K562 (cell line): ENCODE data around the gene ST3GAL3. TPM values are rescaled to one million over a fixed set of nuclear protein-coding genes. Genes with fewer than 3 reads are reported as not detected.

Experiments used
- ARID2 ChIP-seq: fragments of 450-650 bp; IDR thresholded peaks from 2 replicates; pipeline ENCODE4 v1.6.1; 2017; ENCODE audit warnings: antibody characterized with exemption, mild to moderate bottlenecking
- CBFA2T2 ChIP-seq: fragments of 450-650 bp; conservative IDR thresholded peaks from 2 replicates; pipeline ENCODE4 v1.6.1; 2017; ENCODE audit warnings: mild to moderate bottlenecking
- CBFA2T3 ChIP-seq: fragments of 450-650 bp; IDR thresholded peaks from 2 replicates; pipeline ENCODE4 v1.6.1; 2017
- CBFB ChIP-seq: sonication (generic); formaldehyde crosslinking; IDR thresholded peaks from 2 replicates; pipeline ENCODE4 v1.4.0; 2020; ENCODE audit warnings: mild to moderate bottlenecking, missing genetic modification reagents
- FOXA1 ChIP-seq: fragments of 450-650 bp; IDR thresholded peaks from 2 replicates; pipeline ENCODE4 v1.6.1; 2016; ENCODE audit warnings: mild to moderate bottlenecking, borderline replicate concordance
- GATAD2A ChIP-seq: fragments of 450-650 bp; IDR thresholded peaks from 2 replicates; pipeline ENCODE4 v1.6.1; 2017
- GTF2B ChIP-seq: IDR thresholded peaks from 2 replicates; pipeline ENCODE4 v1.6.1; 2011; ENCODE audit not compliant: insufficient read length; ENCODE audit errors: extremely low read depth
- KHSRP ChIP-seq: fragments of 450-650 bp; IDR thresholded peaks from 2 replicates; pipeline ENCODE4 v1.6.1; 2017
- MAFG ChIP-seq: fragments of 450-650 bp; conservative IDR thresholded peaks from 2 replicates; pipeline ENCODE4 v1.6.1; 2016; ENCODE audit warnings: missing genetic modification characterization, missing compliant biosample characterization
- MCM7 ChIP-seq, 2 experiments: fragments of 450-650 bp; IDR thresholded peaks; 2 replicates each; pipeline ENCODE4 v1.6.1; 2016 to 2018
- MEF2D ChIP-seq: conservative IDR thresholded peaks from 2 replicates; pipeline ENCODE4 v1.6.1; 2016; ENCODE audit warnings: low read depth, missing genetic modification characterization, missing compliant biosample characterization
- NCOA6 ChIP-seq: fragments of 450-650 bp; IDR thresholded peaks from 2 replicates; pipeline ENCODE4 v1.6.1; 2017; ENCODE audit warnings: mild to moderate bottlenecking
- NEUROD1 ChIP-seq: fragments of 150-350 bp; IDR thresholded peaks from 2 replicates; pipeline ENCODE4 v1.6.1; 2014; ENCODE audit warnings: borderline replicate concordance, low read length, low read depth; ENCODE audit not compliant: partially characterized antibody
- NFATC3 ChIP-seq: fragments of 450-650 bp; IDR thresholded peaks from 2 replicates; pipeline ENCODE4 v1.6.1; 2017; ENCODE audit warnings: mild to moderate bottlenecking
- NRF1 ChIP-seq, 2 experiments: fragments of 450-650 bp; IDR thresholded peaks in 1 of 2; conservative IDR thresholded peaks in 1 of 2; 2 replicates each; pipeline ENCODE4 v1.6.1; 2014; ENCODE audit warnings: mild to moderate bottlenecking in 2 of 2
- RBBP5 ChIP-seq: fragments of 200-600 bp; sonication (generic); IDR thresholded peaks from 2 replicates; pipeline ENCODE4 v1.6.1; 2012; ENCODE audit warnings: borderline replicate concordance, mild to moderate bottlenecking, low read length, control low read depth, inconsistent platforms; ENCODE audit not compliant: insufficient read depth, poor library complexity, severe bottlenecking
- THRAP3 ChIP-seq: fragments of 450-650 bp; IDR thresholded peaks from 2 replicates; pipeline ENCODE4 v1.6.1; 2016; ENCODE audit warnings: mild to moderate bottlenecking, inconsistent platforms, borderline replicate concordance
- TSC22D4 ChIP-seq: fragments of 450-650 bp; IDR thresholded peaks from 2 replicates; pipeline ENCODE4 v1.6.1; 2016; ENCODE audit warnings: missing genetic modification characterization, missing biosample characterization, control low read depth
- YY1 ChIP-seq, 3 experiments: IDR thresholded peaks; 2 replicates each; pipeline ENCODE4 v1.6.1; 2011; ENCODE audit warnings: low read length in 2 of 3, mild to moderate bottlenecking in 2 of 3, moderate library complexity in 2 of 3, borderline replicate concordance in 1 of 3, control low read depth in 1 of 3, low read depth in 1 of 3; ENCODE audit not compliant: insufficient read depth in 3 of 3, insufficient replicate concordance in 2 of 3, control insufficient read depth in 1 of 3, insufficient read length in 1 of 3; ENCODE audit errors: extremely low read depth in 1 of 3
- ZBTB8A ChIP-seq: fragments of 450-650 bp; IDR thresholded peaks from 2 replicates; pipeline ENCODE4 v1.6.1; 2018; ENCODE audit warnings: mild to moderate bottlenecking, moderate library complexity; ENCODE audit not compliant: partially characterized antibody
- ZFP1 ChIP-seq: fragments of 450-650 bp; formaldehyde crosslinking; IDR thresholded peaks from 2 replicates; pipeline ENCODE4 v1.4.0; 2020; ENCODE audit warnings: mild to moderate bottlenecking, mixed read lengths
- ZNF124 ChIP-seq: sonication (generic); formaldehyde crosslinking; IDR thresholded peaks from 2 replicates; pipeline ENCODE4 v1.8.1; 2022; ENCODE audit warnings: missing genetic modification reagents
- ZNF197 ChIP-seq: fragments of 200-800 bp; sonication (Bioruptor generic); IDR thresholded peaks from 2 replicates; pipeline ENCODE4 v1.6.1; 2016; ENCODE audit warnings: low read depth, missing genetic modification characterization, missing compliant biosample characterization
- ZNF445 ChIP-seq: fragments of 250-450 bp; sonication (Bioruptor Pico); IDR thresholded peaks from 2 replicates; pipeline ENCODE4 v1.4.0; 2020; ENCODE audit warnings: low read depth, mild to moderate bottlenecking, moderate library complexity
- polyA plus RNA-seq, 8 experiments: library from polyadenylated mRNA; depleted of rRNA in 4 of 8; stranded (reverse) in 5 of 8; unstranded in 3 of 8; fragments of >200 nt; fragmentation: Nextera tagmentation in 2 of 8; fragmentation: Illumina TruSeq in 1 of 8; extraction: Ambion mirVana in 2 of 8; extraction: Trizol in 1 of 8; gene quantifications; 2 replicates each; pipeline versions ENCODE4 v1.2.1 to v1.2.3, GENCODE V29; 2011 to 2014; ENCODE audit warnings: inconsistent platforms in 1 of 8, missing spikeins in 1 of 8
- total RNA-seq, 7 experiments: library from RNA; depleted of rRNA in 6 of 7; stranded (reverse); fragments of >200 nt in 6 of 7; fragmentation: Illumina TruSeq in 2 of 7; extraction: Trizol in 2 of 7; gene quantifications; 2 replicates each; pipeline versions ENCODE4 v1.2.1 to v1.2.3, GENCODE V29; 2011 to 2021; ENCODE audit warnings: low replicate concordance in 1 of 7
- TF ChIP-seq, protein P1 (sequence below): sonication (generic); formaldehyde crosslinking; IDR thresholded peaks from 2 replicates; pipeline ENCODE4 v1.8.0; 2022; ENCODE audit warnings: mild to moderate bottlenecking, missing genetic modification reagents
- TF ChIP-seq, protein P2 (sequence below), 2 experiments: IDR thresholded peaks; 2 replicates each; pipeline ENCODE4 v1.6.1; 2012; ENCODE audit warnings: improper control_type of control experiment in 2 of 2, low read depth in 2 of 2, low read length in 2 of 2, borderline replicate concordance in 1 of 2

ST3GAL3 gene
- total and polyA plus RNA-seq, 9 of the 15 experiments (the other 6 are each of a cell fraction or from before 2014, with no cell fraction given): 1.2 to 18.9 (median 11.0) TPM

- no peak for TF ChIP-seq MAFG (tag)
- TF ChIP-seq FOXA1: no peak
- peak; percentile 80 for TF ChIP-seq NEUROD1
- TF ChIP-seq RBBP5: peak; percentile 99
- no peak for TF ChIP-seq ARID2
- TF ChIP-seq CBFB (CRISPR knock-in tag): 0 out of 2 replicates have a peak, but pooled peaks have one; percentile 54
- TF ChIP-seq YY1 (IDR thresholded peaks at IDR 0.05; ENCODE audit: borderline replicate concordance in 1 of 3, control insufficient read depth in 1 of 3, extremely low read depth in 1 of 3, insufficient read depth in 3 of 3, insufficient read length in 1 of 3, insufficient replicate concordance in 2 of 3, low read depth in 1 of 3, low read length in 2 of 3): peak; percentile 94 to 99 (median 98)
- no peak for TF ChIP-seq KHSRP
- no peak for TF ChIP-seq CBFA2T3
- TF ChIP-seq ZBTB8A: no peak
- no peak for TF ChIP-seq ZFP1
- TF ChIP-seq, protein P1, sequence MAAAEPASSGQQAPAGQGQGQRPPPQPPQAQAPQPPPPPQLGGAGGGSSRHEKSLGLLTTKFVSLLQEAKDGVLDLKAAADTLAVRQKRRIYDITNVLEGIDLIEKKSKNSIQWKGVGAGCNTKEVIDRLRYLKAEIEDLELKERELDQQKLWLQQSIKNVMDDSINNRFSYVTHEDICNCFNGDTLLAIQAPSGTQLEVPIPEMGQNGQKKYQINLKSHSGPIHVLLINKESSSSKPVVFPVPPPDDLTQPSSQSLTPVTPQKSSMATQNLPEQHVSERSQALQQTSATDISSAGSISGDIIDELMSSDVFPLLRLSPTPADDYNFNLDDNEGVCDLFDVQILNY (CRISPR knock-in tag): no peak; the same call in none of the 2 replicates
- no peak for TF ChIP-seq THRAP3
- no peak for TF ChIP-seq MEF2D (tag)
- no peak for TF ChIP-seq NFATC3
- peak; percentile 78 for TF ChIP-seq GATAD2A
- TF ChIP-seq TSC22D4 (tag): no peak
- TF ChIP-seq ZNF445: no peak
- no peak for TF ChIP-seq ZNF197 (CRISPR knock-in tag)
- TF ChIP-seq ZNF124 (CRISPR knock-in tag): no peak
- no peak for TF ChIP-seq CBFA2T2
- no peak for TF ChIP-seq NCOA6
- TF ChIP-seq GTF2B: no peak
- TF ChIP-seq, protein P2, sequence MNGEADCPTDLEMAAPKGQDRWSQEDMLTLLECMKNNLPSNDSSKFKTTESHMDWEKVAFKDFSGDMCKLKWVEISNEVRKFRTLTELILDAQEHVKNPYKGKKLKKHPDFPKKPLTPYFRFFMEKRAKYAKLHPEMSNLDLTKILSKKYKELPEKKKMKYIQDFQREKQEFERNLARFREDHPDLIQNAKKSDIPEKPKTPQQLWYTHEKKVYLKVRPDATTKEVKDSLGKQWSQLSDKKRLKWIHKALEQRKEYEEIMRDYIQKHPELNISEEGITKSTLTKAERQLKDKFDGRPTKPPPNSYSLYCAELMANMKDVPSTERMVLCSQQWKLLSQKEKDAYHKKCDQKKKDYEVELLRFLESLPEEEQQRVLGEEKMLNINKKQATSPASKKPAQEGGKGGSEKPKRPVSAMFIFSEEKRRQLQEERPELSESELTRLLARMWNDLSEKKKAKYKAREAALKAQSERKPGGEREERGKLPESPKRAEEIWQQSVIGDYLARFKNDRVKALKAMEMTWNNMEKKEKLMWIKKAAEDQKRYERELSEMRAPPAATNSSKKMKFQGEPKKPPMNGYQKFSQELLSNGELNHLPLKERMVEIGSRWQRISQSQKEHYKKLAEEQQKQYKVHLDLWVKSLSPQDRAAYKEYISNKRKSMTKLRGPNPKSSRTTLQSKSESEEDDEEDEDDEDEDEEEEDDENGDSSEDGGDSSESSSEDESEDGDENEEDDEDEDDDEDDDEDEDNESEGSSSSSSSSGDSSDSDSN (IDR thresholded peaks at IDR 0.05; ENCODE audit: borderline replicate concordance in 1 of 2, low read depth in 2 of 2, low read length in 2 of 2): peak in 1 of 2 experiments; percentile 34; a peak in 1 of 4 replicates
- TF ChIP-seq MCM7 (IDR thresholded peaks at IDR 0.05): no peak
- TF ChIP-seq NRF1 (conservative IDR thresholded peaks at IDR 0.05 in 1 of 2, IDR thresholded peaks at IDR 0.05 in 1 of 2): peak; percentile 80 to 84
Observed at GRCh38 chr1:43707190-43708001, at the start of gene ST3GAL3 (continued).
